ENCODE results near the gene PPA1. TPM values are rescaled to one million over a fixed set of nuclear protein-coding genes. Genes with fewer than 3 reads are reported as not detected.

The PPA1 gene
- total RNA-seq, 4 donors from 2014 or later, result 147 to 169 (median 150) TPM

DNA sequence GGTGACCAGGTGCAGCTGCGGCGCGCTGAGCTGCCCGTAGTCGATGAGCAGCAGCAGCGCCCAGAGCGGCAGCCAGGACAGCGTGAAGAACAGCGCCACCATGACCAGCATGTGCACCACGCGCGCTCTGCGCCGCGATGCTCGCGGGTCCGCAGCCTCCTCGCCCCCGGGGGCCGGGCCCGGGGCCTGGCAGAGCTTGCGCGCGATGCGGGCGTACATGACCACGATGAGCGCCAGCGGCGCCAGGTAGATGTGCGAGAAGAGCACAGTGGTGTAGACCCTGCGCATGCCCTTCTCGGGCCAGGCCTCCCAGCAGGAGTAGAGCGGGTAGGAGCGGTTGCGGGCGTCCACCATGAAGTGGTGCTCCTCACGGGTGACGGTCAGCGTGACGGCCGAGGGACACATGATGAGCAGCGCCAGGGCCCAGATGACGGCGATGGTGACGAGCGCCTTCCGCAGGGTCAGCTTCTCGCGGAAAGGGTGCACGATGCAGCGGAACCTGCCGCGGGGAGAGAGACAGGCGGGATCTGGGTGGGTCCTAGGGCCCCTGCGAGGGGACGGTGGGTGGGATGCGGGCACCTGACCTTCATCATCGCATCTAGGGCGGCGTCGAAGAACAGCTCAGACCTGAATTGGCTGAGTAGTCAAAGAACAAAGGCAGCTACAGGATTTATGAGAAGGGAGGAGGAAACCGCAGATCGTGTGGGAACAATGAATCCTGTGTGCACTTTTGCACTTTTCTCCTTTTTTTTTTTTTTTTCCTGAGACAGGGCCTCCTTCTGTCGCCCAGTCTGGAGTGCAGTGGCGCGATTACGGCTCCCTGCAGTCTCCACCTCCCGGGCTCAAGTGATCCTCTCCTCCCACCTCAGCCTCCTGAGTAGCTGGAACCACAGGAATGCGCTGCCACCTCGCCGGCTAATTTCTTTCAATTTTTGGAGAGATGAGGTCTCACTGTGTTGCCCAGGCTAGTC is 22.4 kb upstream of the PPA1 start:
- Histone ChIP-seq H3K4me3 (peak overlapping the region in 1 of 4 donors; percentile 7), H3K9me3 (peaks cover 0 to 8% (median 0%) of the 10 kb centered on the region in 4 donors), H3K4me1 (peaks cover 0 to 13% (median 3%) of the 10 kb centered on the region in 4 donors), H3K36me3 (no peaks in the 10 kb centered on the region), H3K27me3 (peaks cover 3 to 28% of the 10 kb centered on the region in 2 donors), H3K27ac (peak overlapping the region; percentile 54 to 87 (median 72))
- TF ChIP-seq EP300 (IDR thresholded peaks at IDR 0.05), result peak; percentile 40 to 44
- peak in 1 of 2 donors; percentile 23 for TF ChIP-seq POLR2A (IDR thresholded peaks at IDR 0.05)
- TF ChIP-seq, protein P1, sequence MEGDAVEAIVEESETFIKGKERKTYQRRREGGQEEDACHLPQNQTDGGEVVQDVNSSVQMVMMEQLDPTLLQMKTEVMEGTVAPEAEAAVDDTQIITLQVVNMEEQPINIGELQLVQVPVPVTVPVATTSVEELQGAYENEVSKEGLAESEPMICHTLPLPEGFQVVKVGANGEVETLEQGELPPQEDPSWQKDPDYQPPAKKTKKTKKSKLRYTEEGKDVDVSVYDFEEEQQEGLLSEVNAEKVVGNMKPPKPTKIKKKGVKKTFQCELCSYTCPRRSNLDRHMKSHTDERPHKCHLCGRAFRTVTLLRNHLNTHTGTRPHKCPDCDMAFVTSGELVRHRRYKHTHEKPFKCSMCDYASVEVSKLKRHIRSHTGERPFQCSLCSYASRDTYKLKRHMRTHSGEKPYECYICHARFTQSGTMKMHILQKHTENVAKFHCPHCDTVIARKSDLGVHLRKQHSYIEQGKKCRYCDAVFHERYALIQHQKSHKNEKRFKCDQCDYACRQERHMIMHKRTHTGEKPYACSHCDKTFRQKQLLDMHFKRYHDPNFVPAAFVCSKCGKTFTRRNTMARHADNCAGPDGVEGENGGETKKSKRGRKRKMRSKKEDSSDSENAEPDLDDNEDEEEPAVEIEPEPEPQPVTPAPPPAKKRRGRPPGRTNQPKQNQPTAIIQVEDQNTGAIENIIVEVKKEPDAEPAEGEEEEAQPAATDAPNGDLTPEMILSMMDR (IDR thresholded peaks at IDR 0.05), result no peak
- WGBS, 2 donors, result 19 to 20% methylated on average over 16 to 48 of the region's 73 CpGs
- no peak for DNase-seq (ENCODE audit: low spot score in 2 of 2)

DNA sequence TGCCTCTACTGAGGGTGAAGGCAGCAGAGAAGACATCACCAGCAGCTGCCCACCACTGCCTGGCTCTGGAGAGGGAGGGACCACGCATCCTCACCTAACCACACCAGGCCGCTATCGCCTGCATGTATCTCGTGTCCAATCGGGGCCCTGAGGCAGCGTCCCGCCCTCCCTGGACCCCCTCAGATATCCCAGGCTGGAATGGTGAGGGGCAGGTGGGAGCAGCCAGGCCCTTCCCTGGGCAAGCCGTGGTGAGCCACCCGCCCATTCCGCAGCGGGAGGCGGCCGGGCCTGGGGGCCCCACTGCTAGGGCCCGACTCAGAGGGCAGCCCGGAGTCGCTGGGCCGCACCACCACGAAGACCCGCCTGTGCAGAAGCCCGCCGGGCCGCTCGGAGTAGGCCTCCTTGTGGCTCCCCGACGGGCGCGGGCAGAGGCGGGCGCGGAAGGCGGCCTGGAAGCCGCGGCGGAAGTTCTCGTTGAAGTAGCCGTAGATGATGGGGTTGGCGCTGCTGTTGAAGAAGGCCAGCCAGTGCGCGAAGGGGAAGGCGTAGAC is 21.6 kb upstream of the PPA1 start:
- Histone ChIP-seq H3K4me3 (peak overlapping the region in 1 of 4 donors; percentile 7), H3K36me3 (no peaks in the 10 kb centered on the region), H3K9me3 (peaks cover 0 to 8% (median 0%) of the 10 kb centered on the region in 4 donors), H3K4me1 (peaks cover 0 to 13% (median 3%) of the 10 kb centered on the region in 4 donors), H3K27me3 (peaks cover 3 to 28% of the 10 kb centered on the region in 2 donors), H3K27ac (peak overlapping the region; percentile 54 to 87 (median 71))
- WGBS, 2 donors, result 74 to 86% methylated on average over 4 to 33 of the region's 40 CpGs
- no peak for TF ChIP-seq EP300 (IDR thresholded peaks at IDR 0.05)
- TF ChIP-seq POLR2A (IDR thresholded peaks at IDR 0.05), result no peak
- TF ChIP-seq, protein P1 (IDR thresholded peaks at IDR 0.05), result no peak
- no peak for DNase-seq (ENCODE audit: low spot score in 2 of 2)

DNA sequence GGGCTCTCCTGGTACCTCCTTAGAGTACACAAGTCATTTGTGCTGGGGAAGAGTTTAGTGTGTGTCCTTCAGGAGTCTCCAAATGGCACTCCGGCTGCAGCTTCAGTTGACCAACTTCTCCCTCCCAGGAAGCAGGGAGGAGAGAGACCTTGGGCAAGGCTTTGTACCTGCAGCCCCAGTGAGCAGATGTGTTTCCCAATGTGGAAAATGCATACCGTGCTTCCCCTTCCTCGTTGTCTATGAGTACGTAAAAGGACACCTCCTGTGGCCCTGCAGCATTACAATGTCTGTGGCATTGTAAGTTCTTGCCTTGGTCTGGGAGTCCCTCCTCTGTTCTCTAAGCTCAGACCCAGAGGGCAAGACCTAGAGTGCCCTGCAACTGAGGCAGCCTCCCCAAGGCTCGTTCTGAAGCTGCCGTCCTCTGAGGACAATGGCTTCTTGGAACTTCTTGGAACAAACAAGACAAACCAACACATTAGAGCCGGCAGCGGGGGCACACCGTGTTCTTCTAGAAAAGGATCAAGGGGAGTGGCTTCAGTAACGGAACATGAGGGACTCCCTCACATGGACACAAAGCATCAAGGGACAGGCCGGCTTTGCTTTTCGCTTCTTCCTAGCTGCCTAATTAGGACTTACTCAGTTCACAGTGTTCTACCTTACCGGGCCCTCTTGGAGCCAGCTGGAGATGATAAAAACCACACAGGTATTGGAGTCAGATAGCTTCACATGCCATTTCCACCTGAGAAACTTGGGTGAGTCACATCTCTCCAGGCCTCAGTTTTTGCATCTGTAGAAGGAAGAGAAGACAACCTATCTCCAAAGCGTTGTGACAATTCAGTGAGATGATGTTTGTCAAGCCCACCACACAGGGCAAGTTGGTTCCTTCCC is 20.9 kb upstream of the PPA1 start:
- 67 to 74% methylated on average over 12 to 14 of the region's 14 CpGs for WGBS, 2 donors
- Histone ChIP-seq H3K36me3 (no peaks in the 10 kb centered on the region), H3K9me3 (peaks cover 0 to 8% (median 0%) of the 10 kb centered on the region in 4 donors), H3K4me1 (peaks cover 0 to 13% (median 3%) of the 10 kb centered on the region in 4 donors), H3K27ac (peak overlapping the region; percentile 26 to 87 (median 71)), H3K4me3 (no peak overlapping the region), H3K27me3 (peaks cover 3 to 28% of the 10 kb centered on the region in 2 donors)
- DNase-seq (ENCODE audit: low spot score in 2 of 2), result peak in 1 of 2 donors; percentile 33
- TF ChIP-seq EP300 (IDR thresholded peaks at IDR 0.05) (peak; percentile 57 to 78), POLR2A (IDR thresholded peaks at IDR 0.05) (peak in 1 of 2 donors; percentile 44)
- TF ChIP-seq, protein P1 (IDR thresholded peaks at IDR 0.05), result no peak

DNA sequence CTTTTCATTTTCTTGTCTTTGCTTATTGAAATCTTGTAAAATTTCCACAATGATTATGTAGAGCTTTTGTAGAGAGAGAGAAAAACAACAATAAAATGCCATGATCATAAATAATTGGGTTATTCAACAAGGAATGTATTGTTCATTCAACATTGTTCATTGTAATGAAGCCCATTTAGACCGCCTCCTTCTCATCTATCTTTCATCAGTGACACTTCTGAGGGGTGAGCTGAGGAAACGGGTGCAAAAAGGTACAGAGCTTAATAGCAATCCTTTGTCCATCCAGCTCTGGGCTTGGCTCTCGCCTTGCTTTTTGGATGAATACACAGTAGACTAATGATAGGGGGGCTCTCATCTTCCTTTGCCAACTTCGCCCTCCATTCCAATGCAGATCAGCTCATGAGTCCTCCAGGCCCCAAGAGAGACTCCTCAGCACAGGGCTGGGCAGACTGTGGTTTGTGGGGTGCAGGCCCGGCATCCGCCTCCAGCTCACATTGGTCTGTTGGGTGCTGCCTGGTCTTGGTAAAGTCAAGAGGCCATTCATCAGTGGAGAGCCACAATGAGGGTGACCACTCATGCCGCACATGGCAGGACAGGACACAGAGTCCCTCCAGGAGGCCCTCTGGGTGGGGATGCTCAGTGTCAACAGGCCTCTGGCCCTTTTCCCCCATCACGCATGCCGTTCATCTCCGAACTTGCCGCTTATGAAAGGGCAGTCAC is 17.9 kb upstream of the PPA1 start:
- Histone ChIP-seq H3K9me3 (peaks cover 0 to 8% (median 0%) of the 10 kb centered on the region in 4 donors), H3K4me3 (no peak overlapping the region), H3K27ac (peak overlapping the region in 2 of 4 donors; percentile 78 to 87), H3K27me3 (peaks cover 1 to 23% of the 10 kb centered on the region in 2 donors), H3K36me3 (no peaks in the 10 kb centered on the region), H3K4me1 (peaks cover 0 to 13% (median 3%) of the 10 kb centered on the region in 4 donors)
- WGBS, 2 donors, result 69 to 76% methylated on average over 10 to 11 of the region's 11 CpGs
- TF ChIP-seq EP300 (IDR thresholded peaks at IDR 0.05) (no peak), POLR2A (IDR thresholded peaks at IDR 0.05) (no peak)
- TF ChIP-seq, protein P1 (IDR thresholded peaks at IDR 0.05), result no peak
- DNase-seq (ENCODE audit: low spot score in 2 of 2), result no peak
